Smooth muscle cell (in vitro differentiated cells): Measurements from ENCODE around the gene MBP. TPM values are rescaled to one million over a fixed set of nuclear protein-coding genes. Genes with fewer than 3 reads are reported as not detected.

Experiments
- DNase-seq: peaks from one replicate; lab custom pipeline; 2025; ENCODE audit not compliant: unreplicated experiment; lab: John Stamatoyannopoulos, UW
- H2AFZ ChIP-seq: fragments of 200-600 bp; sonication (generic); 2 replicates; pipeline ENCODE4 v1.6.0; 2016; ENCODE audit warnings: antibody characterized with exemption, low read depth, mild to moderate bottlenecking
- H3F3A ChIP-seq: fragments of 200-600 bp; sonication (generic); 2 replicates; pipeline ENCODE4 v1.6.0; 2017; ENCODE audit warnings: antibody characterized with exemption, low read depth
- H3K27ac ChIP-seq: fragments of 200-600 bp; sonication (generic); 2 replicates; pipeline ENCODE4 v1.5.1; 2016; ENCODE audit warnings: low read depth, mild to moderate bottlenecking
- H3K27me3 ChIP-seq: fragments of 200-600 bp; sonication (generic); 2 replicates; pipeline ENCODE4 v1.6.1; 2016; ENCODE audit warnings: low read depth, mild to moderate bottlenecking
- H3K36me3 ChIP-seq: fragments of 200-600 bp; sonication (generic); 2 replicates; pipeline ENCODE4 v1.5.1; 2016; ENCODE audit warnings: low read depth
- H3K4me1 ChIP-seq: fragments of 200-600 bp; sonication (generic); 2 replicates; pipeline ENCODE4 v1.5.1; 2016; ENCODE audit warnings: low read depth
- H3K4me2 ChIP-seq: fragments of 200-600 bp; sonication (generic); 2 replicates; pipeline ENCODE4 v1.6.0; 2016; ENCODE audit warnings: mild to moderate bottlenecking
- H3K4me3 ChIP-seq: fragments of 200-600 bp; sonication (generic); 2 replicates; pipeline ENCODE4 v1.5.1; 2016; ENCODE audit warnings: mild to moderate bottlenecking
- H3K79me2 ChIP-seq: fragments of 200-600 bp; sonication (generic); 2 replicates; pipeline ENCODE4 v1.6.0; 2016; ENCODE audit warnings: low read depth, mild to moderate bottlenecking
- H3K9ac ChIP-seq: fragments of 200-600 bp; sonication (generic); 2 replicates; pipeline ENCODE4 v1.6.0; 2016; ENCODE audit warnings: low read depth
- H3K9me3 ChIP-seq: fragments of 200-600 bp; sonication (generic); replicated peaks from 2 replicates; pipeline ENCODE4 v1.5.1; 2016; ENCODE audit warnings: low read depth
- H4K20me1 ChIP-seq: fragments of 200-600 bp; sonication (generic); 2 replicates; pipeline ENCODE4 v1.6.0; 2016; ENCODE audit warnings: low read depth
- CTCF ChIP-seq: fragments of 200-600 bp; sonication (generic); IDR thresholded peaks from 2 replicates; pipeline ENCODE4 v1.5.1; 2017; ENCODE audit warnings: borderline replicate concordance, mild to moderate bottlenecking, antibody characterized with exemption; ENCODE audit not compliant: insufficient read depth, poor library complexity, severe bottlenecking
- WGBS: methylation state at CpG from one replicate; pipeline ENCODE4 v1.1.7; 2016; ENCODE audit warnings: low lambda C conversion rate; 5-methylcytosine and 5-hydroxymethylcytosine counted together
- polyA plus RNA-seq: library from polyadenylated mRNA; unstranded; fragments of >200 nt; fragmentation: Nextera tagmentation; extraction: Ambion mirVana; gene quantifications from 2 replicates; pipeline ENCODE4 v1.2.1, GENCODE V29; 2016
- total RNA-seq: library from RNA; depleted of rRNA; stranded (reverse); fragments of >200 nt; gene quantifications from 2 replicates; pipeline ENCODE4 v1.2.3, GENCODE V29; 2014

The MBP gene
- total and polyA plus RNA-seq, 2 experiments from 2014 or later, result 1.4 to 5.1 TPM

GRCh38 chr18:76983613-76984051, 149.0 kb downstream of the MBP start:
- no peak overlapping the region for H3K4me3 ChIP-seq
- 68% methylated on average over 10 of the region's 10 CpGs for WGBS

GRCh38 chr18:76982841-76983583, 149.6 kb downstream of the MBP start:
- Histone ChIP-seq H3K9ac (no peak overlapping the region), H3K36me3 (no peaks in the 10 kb centered on the region), H3K27me3 (no peaks in the 10 kb centered on the region), H3K79me2 (no peaks in the 10 kb centered on the region), H3K4me2 (peak overlapping the region; percentile 73), H4K20me1 (no peaks in the 10 kb centered on the region), H3K4me1 (no peaks in the 10 kb centered on the region), H3K27ac (no peak overlapping the region), H3K4me3 (no peak overlapping the region), H2AFZ (no peak overlapping the region), H3F3A (no peaks in the 10 kb centered on the region), H3K9me3 (no peaks in the 10 kb centered on the region)
- peak; percentile 41 for DNase-seq
- TF ChIP-seq CTCF, result peak; percentile 93
- WGBS, result 20% methylated on average over 15 of the region's 15 CpGs

More at GRCh38 chr18:76983613-76984051, 149.0 kb downstream of the MBP start:
- no peaks in the 10 kb centered on the region for H3K79me2 ChIP-seq
- no peaks in the 10 kb centered on the region for H3K4me1 ChIP-seq
- no peaks in the 10 kb centered on the region for H4K20me1 ChIP-seq
- no peak overlapping the region for H3K9ac ChIP-seq
- no peaks in the 10 kb centered on the region for H3K36me3 ChIP-seq
- no peaks in the 10 kb centered on the region for H3K9me3 ChIP-seq
- no peak overlapping the region for H3K4me2 ChIP-seq
- TF ChIP-seq CTCF, result no peak
- no peak overlapping the region for H3K27ac ChIP-seq
- no peak for DNase-seq
- H3F3A ChIP-seq, result no peaks in the 10 kb centered on the region
- H3K27me3 ChIP-seq, result no peaks in the 10 kb centered on the region
- H2AFZ ChIP-seq, result no peak overlapping the region

- TF ChIP-seq CTCF, result no peak
These were observed 150.5 kb downstream of the MBP start for GRCh38 chr18:76982038-76982437.

GRCh38 chr18:76981396-76981968, 151.1 kb downstream of the MBP start:
- WGBS, result 77% methylated on average over 13 of the region's 13 CpGs
- H3F3A ChIP-seq, result no peaks in the 10 kb centered on the region
- no peaks in the 10 kb centered on the region for H3K27me3 ChIP-seq
- H3K9ac ChIP-seq, result no peak overlapping the region
- TF ChIP-seq CTCF, result no peak
- no peak for DNase-seq
- no peaks in the 10 kb centered on the region for H3K4me1 ChIP-seq
- H4K20me1 ChIP-seq, result no peaks in the 10 kb centered on the region
- no peak overlapping the region for H2AFZ ChIP-seq
- H3K27ac ChIP-seq, result no peak overlapping the region
- H3K79me2 ChIP-seq, result no peaks in the 10 kb centered on the region
- no peak overlapping the region for H3K4me3 ChIP-seq
- no peaks in the 10 kb centered on the region for H3K36me3 ChIP-seq
- H3K9me3 ChIP-seq, result no peaks in the 10 kb centered on the region
- no peak overlapping the region for H3K4me2 ChIP-seq

More at GRCh38 chr18:76982038-76982437, 150.5 kb downstream of the MBP start:
- Histone ChIP-seq H3F3A (no peaks in the 10 kb centered on the region), H3K27me3 (no peaks in the 10 kb centered on the region), H3K9me3 (no peaks in the 10 kb centered on the region), H3K4me3 (no peak overlapping the region), H3K9ac (no peak overlapping the region), H3K4me1 (no peaks in the 10 kb centered on the region), H2AFZ (no peak overlapping the region), H3K79me2 (no peaks in the 10 kb centered on the region), H3K4me2 (no peak overlapping the region), H3K36me3 (no peaks in the 10 kb centered on the region), H3K27ac (no peak overlapping the region), H4K20me1 (no peaks in the 10 kb centered on the region)
- 82% methylated on average over 5 of the region's 5 CpGs for WGBS
- no peak for DNase-seq
